GM08714 (cell line): ENCODE data around the gene MREG.
A peak's percentile ranks its signal among the peaks of the same experiment; 100 is the strongest.

Experiments
- H3K4me3 ChIP-seq: fragments of 200-500 bp; sonication (Bioruptor generic); 2 replicates; pipeline ENCODE4 v1.5.1; 2014; ENCODE audit warnings: mild to moderate bottlenecking, low read length, inconsistent platforms
- ZNF274 ChIP-seq: IDR thresholded peaks from 2 replicates; pipeline ENCODE4 v1.6.1; 2012; ENCODE audit warnings: mild to moderate bottlenecking, low read depth, low read length

MREG gene, protein sequence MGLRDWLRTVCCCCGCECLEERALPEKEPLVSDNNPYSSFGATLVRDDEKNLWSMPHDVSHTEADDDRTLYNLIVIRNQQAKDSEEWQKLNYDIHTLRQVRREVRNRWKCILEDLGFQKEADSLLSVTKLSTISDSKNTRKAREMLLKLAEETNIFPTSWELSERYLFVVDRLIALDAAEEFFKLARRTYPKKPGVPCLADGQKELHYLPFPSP

DNA sequence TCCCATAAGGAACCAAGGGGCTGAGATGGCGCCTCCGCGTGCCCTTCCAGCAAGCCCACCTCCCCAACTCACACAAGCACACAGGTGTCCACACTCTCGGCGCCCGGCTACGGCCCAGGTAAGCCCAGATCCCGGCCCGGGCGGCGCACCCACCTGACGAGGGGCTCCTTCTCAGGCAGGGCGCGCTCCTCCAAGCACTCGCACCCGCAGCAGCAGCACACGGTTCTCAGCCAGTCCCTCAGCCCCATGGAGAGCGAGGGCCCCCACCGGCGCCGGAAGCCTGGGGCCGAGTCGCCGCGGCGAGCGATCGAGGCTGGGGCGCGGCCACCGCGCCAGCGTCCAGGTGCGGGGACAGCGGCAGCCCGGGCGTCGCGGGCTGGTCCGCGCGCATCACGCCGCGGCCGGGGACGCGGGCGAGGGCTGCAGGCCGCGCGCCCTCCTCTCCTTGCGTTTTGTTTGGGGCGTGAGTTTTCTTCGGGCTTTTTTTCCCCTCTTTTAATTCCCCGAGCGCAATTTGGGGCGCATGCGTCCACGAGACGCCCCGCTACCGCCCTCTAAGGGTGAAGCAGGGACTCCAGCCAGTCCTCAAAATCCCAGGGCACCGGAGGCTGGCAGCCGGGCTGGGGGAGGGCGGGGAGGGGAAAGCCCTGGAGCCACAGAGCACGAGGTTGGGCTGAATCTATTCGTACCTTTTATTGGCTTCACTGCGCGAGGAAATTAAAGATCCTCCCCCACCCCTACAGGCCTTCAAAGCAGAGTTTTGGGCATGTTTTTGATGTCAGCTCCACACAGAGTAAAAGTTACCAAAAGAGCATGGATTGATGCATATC, at the start of gene MREG:
TSS of gene MREG (minus strand) at position 472 of the 830 bp plus-strand sequence. CDS start at position 248, 224 bp downstream.
- H3K4me3 ChIP-seq: peak within 1 kb of the TSS; percentile 98
- TF ChIP-seq ZNF274: no peak

DNA sequence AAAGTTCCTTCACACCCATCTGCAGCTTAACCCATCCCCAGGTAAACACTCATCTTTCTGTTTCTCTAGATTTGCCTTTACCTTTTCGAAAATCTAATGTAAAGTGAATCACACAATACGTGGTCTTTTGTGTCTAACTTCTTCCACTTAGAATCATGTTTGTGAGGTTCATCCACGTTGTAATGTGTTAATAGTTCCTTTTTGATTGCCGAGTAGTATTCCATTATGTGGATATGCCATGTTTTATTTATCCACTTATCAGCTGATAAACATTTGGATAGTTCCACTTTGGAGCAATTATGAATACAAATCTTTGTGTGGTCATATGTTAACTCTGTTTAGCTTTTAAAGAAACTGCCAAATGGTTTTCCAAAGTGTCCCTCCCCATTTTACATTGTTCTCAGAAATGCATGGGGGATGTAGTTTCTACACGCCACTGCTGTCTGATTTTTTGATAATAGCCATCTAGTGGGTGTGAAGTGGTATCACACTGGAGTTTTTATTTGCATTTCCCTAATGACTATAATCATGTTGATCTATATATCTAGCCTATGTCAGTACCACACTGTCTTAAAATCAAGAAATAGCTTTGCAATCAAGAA, 46.0 kb upstream of the MREG start:
- no peak overlapping the region for H3K4me3 ChIP-seq
- TF ChIP-seq ZNF274: no peak

DNA sequence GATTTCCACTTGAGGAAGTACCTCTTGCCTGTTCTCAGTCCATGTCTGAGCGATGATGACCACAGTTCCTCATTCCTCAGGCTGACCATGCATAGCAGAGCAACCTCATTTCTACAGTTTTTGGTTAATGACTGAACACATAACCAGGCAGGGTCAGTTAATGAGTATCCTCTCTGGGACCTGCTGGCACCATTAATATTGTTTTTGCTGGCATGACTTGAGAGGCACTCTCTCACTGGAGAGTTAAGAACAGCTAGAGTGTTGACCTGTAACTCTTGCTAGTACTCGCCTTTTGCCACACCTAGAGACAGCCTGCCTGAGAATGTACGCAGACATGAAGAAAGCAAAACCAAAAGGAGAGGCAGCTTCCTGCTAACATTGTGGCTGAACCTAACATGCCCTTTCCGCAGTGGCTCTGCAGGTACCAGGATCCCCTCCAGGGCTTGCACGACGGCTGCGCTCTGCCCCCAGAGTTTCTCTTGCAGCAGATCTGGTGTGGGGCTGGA, 44.4 kb upstream of the MREG start:
- H3K4me3 ChIP-seq: peak overlapping the region; percentile 53; the same call in 1 of the 2 replicates

DNA sequence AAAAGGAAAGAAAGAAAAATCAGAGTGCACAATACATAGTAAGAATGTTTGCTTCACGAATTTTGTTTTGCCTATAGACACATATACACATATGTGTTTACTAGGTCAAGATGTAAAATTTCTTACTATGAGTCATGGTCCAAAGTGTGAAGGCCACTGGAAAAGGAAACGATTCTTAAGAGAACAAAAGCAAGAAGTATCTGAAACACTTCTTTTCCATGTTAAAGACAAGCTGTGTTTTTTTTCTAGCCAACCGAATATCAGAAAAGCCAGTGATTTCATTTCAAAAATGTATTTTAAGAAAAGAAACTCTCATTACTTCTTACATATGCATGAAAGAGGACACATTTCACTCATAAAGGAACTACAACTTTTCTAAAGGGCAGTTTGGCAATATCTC, 43.4 kb upstream of the MREG start:
- no peak for TF ChIP-seq ZNF274
- peak overlapping the region; percentile 38; the same call in 1 of the 2 replicates for H3K4me3 ChIP-seq

More for the DNA sequence above, 44.4 kb upstream of the MREG start:
- no peak for TF ChIP-seq ZNF274

DNA sequence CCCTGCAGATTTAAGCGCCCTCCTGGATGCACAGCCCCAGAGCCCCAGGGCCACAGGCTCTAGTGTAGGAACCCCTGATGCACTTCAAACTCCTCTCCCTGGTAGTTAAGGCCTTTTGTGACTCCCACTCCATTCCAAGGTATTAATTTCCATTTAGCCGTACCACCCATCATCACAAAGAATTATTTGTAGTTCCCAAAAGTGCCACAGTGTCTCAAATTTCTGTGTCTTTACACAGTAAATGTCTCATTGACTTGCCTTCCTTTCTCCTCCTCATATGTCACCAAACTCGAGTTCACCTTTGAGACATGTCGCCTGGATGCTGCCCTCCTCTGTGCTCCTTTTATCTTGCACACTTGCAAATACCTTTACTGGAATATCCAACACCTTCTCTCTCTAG, 42.3 kb upstream of the MREG start:
- no peak for TF ChIP-seq ZNF274
- H3K4me3 ChIP-seq: no peak overlapping the region

DNA sequence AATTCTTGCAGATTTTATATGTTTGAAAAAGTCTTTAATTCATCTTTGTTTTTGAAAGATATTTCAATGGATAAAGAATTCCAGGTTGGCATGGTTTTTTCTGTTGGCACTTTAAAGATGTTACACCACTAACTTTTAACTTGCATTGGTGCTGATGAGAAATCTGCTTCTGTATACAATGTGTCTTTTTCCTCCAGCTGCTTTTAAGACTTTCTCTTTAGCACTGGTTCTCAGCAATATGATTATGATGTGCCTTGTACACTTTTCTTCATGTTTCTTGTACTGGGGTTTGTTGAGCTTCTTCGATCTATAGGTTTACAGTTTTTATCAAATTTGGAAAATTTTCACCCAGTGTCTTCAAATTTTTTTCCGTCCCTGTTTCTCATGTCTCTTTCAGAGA, 39.1 kb upstream of the MREG start:
- TF ChIP-seq ZNF274: no peak

DNA sequence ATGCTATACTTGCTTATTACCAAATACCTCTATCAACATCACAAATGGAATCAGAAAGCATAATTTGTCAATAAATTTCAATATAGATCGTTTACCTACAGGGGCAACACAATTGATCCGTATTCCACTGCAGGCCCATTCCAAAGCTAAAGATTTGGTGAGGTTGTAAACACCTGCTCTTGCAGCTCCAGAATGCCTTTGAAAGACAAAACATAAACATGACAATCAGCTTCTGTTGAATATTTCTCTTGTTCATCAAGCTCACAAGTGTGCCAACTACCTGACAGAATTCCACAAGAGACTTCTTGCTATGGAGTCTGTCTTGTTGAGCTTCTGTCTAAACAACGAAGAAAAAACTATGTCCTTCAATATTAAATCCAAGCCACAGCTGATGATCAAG, 38.0 kb upstream of the MREG start:
- TF ChIP-seq ZNF274: no peak
- H3K4me3 ChIP-seq: no peak overlapping the region

More for the DNA sequence above, 39.1 kb upstream of the MREG start:
- no peak overlapping the region for H3K4me3 ChIP-seq

DNA sequence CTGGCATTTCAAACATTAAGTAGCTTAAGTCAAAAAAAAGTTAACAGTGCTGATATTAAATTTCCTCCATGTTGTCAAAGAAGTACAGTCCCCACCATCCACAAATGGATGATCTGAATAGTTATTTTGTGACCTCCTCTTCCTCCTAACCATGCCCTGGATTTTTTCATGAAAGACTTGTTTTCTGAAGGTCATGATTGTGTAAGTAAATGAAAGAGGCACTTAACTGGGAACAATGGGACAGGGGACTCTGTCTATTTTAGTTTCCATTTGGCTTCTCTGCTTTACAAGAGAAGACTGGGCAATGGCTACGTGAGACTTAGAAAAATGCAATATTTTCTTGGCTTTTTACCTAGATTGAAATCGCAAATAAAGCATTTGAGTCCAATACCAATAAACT, 36.1 kb upstream of the MREG start:
- TF ChIP-seq ZNF274: no peak

DNA sequence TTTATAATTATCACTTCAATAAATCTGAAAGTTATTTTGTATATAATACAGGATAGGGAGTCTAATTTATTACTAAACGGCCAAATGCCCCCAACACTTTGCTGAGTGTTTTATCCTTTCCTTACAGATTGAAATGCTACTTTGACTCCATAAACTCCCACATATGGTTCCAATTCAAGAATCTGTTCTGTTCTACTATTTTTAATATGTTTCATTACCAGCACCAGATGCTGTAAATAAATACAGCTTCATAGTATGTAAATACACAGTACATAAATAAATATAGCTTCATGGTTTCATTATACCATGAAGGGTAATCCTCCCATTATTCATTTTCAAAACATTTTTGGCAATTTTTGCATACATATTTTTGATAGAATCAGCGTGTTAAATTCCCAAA, 34.0 kb upstream of the MREG start:
- no peak overlapping the region for H3K4me3 ChIP-seq
- TF ChIP-seq ZNF274: no peak

More for the DNA sequence above, 36.1 kb upstream of the MREG start:
- no peak overlapping the region for H3K4me3 ChIP-seq

DNA sequence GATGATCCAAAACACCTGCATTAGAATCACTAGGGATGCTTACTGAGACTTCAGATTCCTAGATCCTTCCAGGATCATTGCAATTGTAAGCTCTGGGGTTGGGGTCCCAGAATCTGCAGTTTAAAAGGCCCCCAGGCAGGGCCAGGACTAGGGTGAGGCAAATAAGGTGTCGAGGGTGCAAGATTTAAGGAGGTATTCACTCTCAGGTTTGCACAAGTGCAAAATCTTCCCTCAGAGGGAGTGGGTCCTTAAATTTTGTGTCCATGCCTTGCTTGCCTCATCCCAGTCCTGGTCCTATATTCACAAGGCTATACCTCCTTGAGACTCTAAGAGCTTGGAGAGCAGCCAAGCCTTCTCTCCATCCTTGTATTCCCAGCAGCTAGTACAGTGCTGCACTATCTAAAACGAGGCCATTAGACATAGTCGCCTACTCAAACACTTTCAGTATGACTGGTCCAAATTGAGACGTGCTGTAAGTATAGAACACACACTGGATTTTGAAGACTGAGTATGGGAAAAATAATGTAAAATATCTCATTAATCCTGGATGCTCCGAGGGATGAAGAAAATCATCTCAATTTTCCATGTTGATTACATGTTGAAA, 31.6 kb upstream of the MREG start:
- no peak overlapping the region for H3K4me3 ChIP-seq
- TF ChIP-seq ZNF274: no peak

DNA sequence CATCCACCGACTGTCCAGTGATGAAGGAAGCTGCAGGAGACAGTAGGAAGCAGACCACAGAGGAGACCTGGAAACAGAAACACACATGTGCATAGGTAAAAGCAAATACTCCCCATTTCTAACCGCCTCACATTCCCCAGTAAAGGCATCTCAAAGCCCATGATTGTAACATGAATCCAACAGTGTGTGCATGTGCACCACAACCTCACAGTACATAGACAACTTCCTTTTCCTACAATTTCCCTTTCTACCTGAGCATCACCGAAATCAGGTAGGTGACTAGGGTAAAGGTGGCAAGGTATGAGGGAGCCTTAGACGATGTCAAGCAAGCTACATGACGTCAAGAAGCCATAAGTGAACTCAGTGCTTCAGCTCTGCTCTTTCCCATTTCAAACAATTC, 30.6 kb upstream of the MREG start:
- TF ChIP-seq ZNF274: no peak
- H3K4me3 ChIP-seq: no peak overlapping the region

DNA sequence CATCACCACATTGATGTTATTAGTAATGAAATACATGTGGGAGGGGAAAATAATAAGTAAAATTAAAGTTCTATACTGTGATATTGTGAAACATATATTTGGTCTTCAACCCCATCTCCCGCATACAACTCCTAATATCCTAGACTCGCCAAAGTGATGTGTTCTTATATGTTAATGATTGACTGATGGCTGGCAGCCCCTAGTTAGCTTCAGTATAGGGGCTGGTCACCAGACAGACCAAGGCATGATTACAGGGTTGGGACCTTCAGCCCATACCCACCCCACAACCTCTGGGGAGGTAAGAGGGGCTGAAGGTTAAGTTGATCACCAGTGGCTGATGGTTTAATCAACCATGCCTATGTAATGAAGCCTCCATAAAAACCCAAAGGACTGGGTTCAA, 28.1 kb upstream of the MREG start:
- TF ChIP-seq ZNF274: no peak
- H3K4me3 ChIP-seq: no peak overlapping the region

DNA sequence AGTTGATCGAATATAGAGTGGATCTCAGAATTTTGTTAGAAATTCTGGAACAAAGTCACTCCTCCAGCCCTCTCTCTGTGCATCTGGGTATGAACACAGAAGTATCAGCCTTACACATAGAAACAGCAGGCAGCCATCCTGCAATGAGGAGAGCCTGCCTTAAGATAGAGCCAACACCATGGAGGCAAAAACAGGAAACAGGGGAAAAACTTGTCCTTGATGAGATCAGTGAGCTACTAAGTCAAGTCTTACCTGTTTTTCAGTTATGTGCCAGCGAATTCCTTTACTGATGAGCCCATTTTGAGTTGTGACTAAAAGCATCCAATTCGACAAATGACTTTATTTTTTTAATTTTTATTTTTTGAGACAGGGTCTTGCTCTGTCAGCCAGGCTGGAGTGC, 26.6 kb upstream of the MREG start:
- TF ChIP-seq ZNF274: no peak

DNA sequence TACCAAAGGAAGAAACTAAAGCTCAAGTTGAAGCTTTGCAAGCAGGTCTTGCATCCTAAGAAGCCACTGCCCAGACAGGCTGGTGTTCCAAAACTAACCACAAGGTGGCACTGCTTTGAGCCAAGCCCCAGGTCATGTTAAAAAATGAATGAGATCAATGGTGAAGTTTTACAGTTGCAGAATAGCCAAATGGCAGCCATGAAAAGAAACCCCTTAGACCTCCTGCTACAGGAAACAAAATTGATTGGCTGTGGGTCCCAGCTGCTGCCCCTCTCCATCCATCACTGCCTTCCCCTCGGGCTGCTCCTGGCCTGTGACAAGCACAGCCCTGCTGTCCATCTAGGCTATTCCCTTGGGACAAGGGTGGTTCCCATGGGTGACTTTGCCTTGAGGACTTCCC, 20.7 kb upstream of the MREG start:
- no peak overlapping the region for H3K4me3 ChIP-seq
- no peak for TF ChIP-seq ZNF274

More for the DNA sequence above, 26.6 kb upstream of the MREG start:
- no peak overlapping the region for H3K4me3 ChIP-seq
